Breast epithelium (tissue), 4 donors: Measurements from ENCODE around the gene ART5. TPM values are rescaled to one million over a fixed set of nuclear protein-coding genes. Genes with fewer than 3 reads are reported as not detected.

Source experiments
- DNase-seq, 2 donors: peaks; one replicate each; pipeline ENCODE4 v3.0.0-alpha.2; 2019; ENCODE audit warnings: low spot score in 2 of 2
- H3K27ac ChIP-seq, 2 donors: fragments of 200-600 bp; sonication (generic) in 1 of 2; one replicate each; pipeline ENCODE4 v1.5.1; 2016 to 2019; ENCODE audit warnings: mild to moderate bottlenecking in 1 of 2
- H3K27me3 ChIP-seq, 2 donors: fragments of 200-600 bp; sonication (generic) in 1 of 2; one replicate each; pipeline versions ENCODE4 v1.5.1 to v1.6.0; 2017 to 2019; ENCODE audit warnings: control low read depth in 1 of 2, mild to moderate bottlenecking in 1 of 2
- H3K36me3 ChIP-seq: fragments of 200-600 bp; one replicate; pipeline ENCODE4 v1.5.1; 2019
- H3K4me1 ChIP-seq, 2 donors: fragments of 200-600 bp; sonication (generic); one replicate each; pipeline ENCODE4 v1.5.1; 2016 to 2019; ENCODE audit warnings: control low read depth in 1 of 2
- H3K4me3 ChIP-seq, 3 donors: fragments of 200-600 bp; sonication (generic); 1 replicate in 2 of 3; 2 replicates in 1 of 3; pipeline ENCODE4 v1.5.1; 2016 to 2019; ENCODE audit warnings: mild to moderate bottlenecking in 3 of 3, moderate library complexity in 2 of 3
- H3K9me3 ChIP-seq, 2 donors: fragments of 200-600 bp; sonication (generic) in 1 of 2; one replicate each; pipeline ENCODE4 v1.5.1; 2016 to 2019; ENCODE audit warnings: control low read depth in 1 of 2
- CTCF ChIP-seq, 3 donors: fragments of 450-650 bp; IDR thresholded peaks; one replicate each; pipeline ENCODE4 v1.5.1; 2016 to 2017; ENCODE audit warnings: antibody characterized with exemption in 3 of 3, mild to moderate bottlenecking in 3 of 3, moderate library complexity in 3 of 3
- POLR2A ChIP-seq: fragments of 450-650 bp; IDR thresholded peaks from one replicate; pipeline ENCODE4 v1.6.1; 2016; ENCODE audit warnings: antibody characterized with exemption, mild to moderate bottlenecking, moderate library complexity
- POLR2AphosphoS5 ChIP-seq, 3 donors: sonication (generic); formaldehyde crosslinking; IDR thresholded peaks; one replicate each; pipeline ENCODE4 v1.6.1; 2017; ENCODE audit warnings: antibody characterized with exemption in 3 of 3
- intact Hi-C: fragments of 100-400 bp; cut with DNase I; formaldehyde crosslinking; loops from one replicate; pipeline ENCODE4 v1.15.1; 2023; ENCODE audit warnings: low total_unique reads
- total RNA-seq, 3 donors: library from RNA; depleted of rRNA; stranded (reverse); fragments of >200 nt; gene quantifications; one replicate each; pipeline ENCODE4 v1.1.0, GENCODE V29; 2016

Gene ART5
- total RNA-seq, 3 donors from 2014 or later: 1.3 to 3.3 TPM; not detected in 1

GRCh38 chr11:3617990-3618389 is 23.8 kb downstream of the ART5 start:
- Histone ChIP-seq H3K27ac (no peak overlapping the region), H3K9me3 (no peaks in the 10 kb centered on the region), H3K27me3 (no peaks in the 10 kb centered on the region), H3K36me3 (no peaks in the 10 kb centered on the region), H3K4me3 (no peak overlapping the region), H3K4me1 (no peaks in the 10 kb centered on the region)
- TF ChIP-seq POLR2A: no peak
- no peak for TF ChIP-seq CTCF (IDR thresholded peaks at IDR 0.05)
- no peak for TF ChIP-seq POLR2AphosphoS5 (IDR thresholded peaks at IDR 0.05)
- intact Hi-C loops: no loop called here
- no peak for DNase-seq

- H3K9me3 ChIP-seq: peaks cover 0 to 3% of the 10 kb centered on the region in 2 donors
- TF ChIP-seq POLR2AphosphoS5 (IDR thresholded peaks at IDR 0.05): no peak
- TF ChIP-seq CTCF (IDR thresholded peaks at IDR 0.05): no peak
- no peak for TF ChIP-seq POLR2A
- no peaks in the 10 kb centered on the region for H3K27me3 ChIP-seq
- H3K4me1 ChIP-seq: no peaks in the 10 kb centered on the region
- H3K36me3 ChIP-seq: no peaks in the 10 kb centered on the region
- H3K27ac ChIP-seq: no peak overlapping the region
- DNase-seq: no peak
- H3K4me3 ChIP-seq: no peak overlapping the region
- intact Hi-C loops: no loop called here
Measured at GRCh38 chr11:3616721-3617460, 24.9 kb downstream of the ART5 start.

GRCh38 chr11:3615998-3616397 is 25.8 kb downstream of the ART5 start:
- H3K27me3 ChIP-seq: no peaks in the 10 kb centered on the region
- no peak overlapping the region for H3K4me3 ChIP-seq
- no peak overlapping the region for H3K27ac ChIP-seq
- no peak for DNase-seq
- TF ChIP-seq POLR2AphosphoS5 (IDR thresholded peaks at IDR 0.05) (no peak), CTCF (IDR thresholded peaks at IDR 0.05) (no peak), POLR2A (no peak)
- H3K4me1 ChIP-seq: no peaks in the 10 kb centered on the region
- intact Hi-C loops: no loop called here
- H3K36me3 ChIP-seq: no peaks in the 10 kb centered on the region
- H3K9me3 ChIP-seq: peaks cover 0 to 3% of the 10 kb centered on the region in 2 donors

GRCh38 chr11:3614742-3615171 is 27.0 kb downstream of the ART5 start:
- DNase-seq: no peak
- Histone ChIP-seq H3K27me3 (no peaks in the 10 kb centered on the region), H3K9me3 (peaks cover 0 to 3% of the 10 kb centered on the region in 2 donors), H3K4me3 (no peak overlapping the region), H3K36me3 (no peaks in the 10 kb centered on the region), H3K4me1 (no peaks in the 10 kb centered on the region), H3K27ac (no peak overlapping the region)
- TF ChIP-seq CTCF (IDR thresholded peaks at IDR 0.05): no peak
- TF ChIP-seq POLR2A: no peak
- no peak for TF ChIP-seq POLR2AphosphoS5 (IDR thresholded peaks at IDR 0.05)
- intact Hi-C loops: no loop called here

- Histone ChIP-seq H3K4me1 (no peaks in the 10 kb centered on the region), H3K9me3 (peaks cover 0 to 3% of the 10 kb centered on the region in 2 donors), H3K36me3 (no peaks in the 10 kb centered on the region), H3K27me3 (no peaks in the 10 kb centered on the region), H3K4me3 (no peak overlapping the region), H3K27ac (no peak overlapping the region)
- intact Hi-C loops: no loop called here
- DNase-seq: no peak
- TF ChIP-seq POLR2A: no peak
- TF ChIP-seq POLR2AphosphoS5 (IDR thresholded peaks at IDR 0.05): no peak
- no peak for TF ChIP-seq CTCF (IDR thresholded peaks at IDR 0.05)
Measured at GRCh38 chr11:3613998-3614741, 27.6 kb downstream of the ART5 start.
